Hepatocyte (in vitro differentiated cells): ENCODE data around the gene RRP7A. TPM values are rescaled to one million over a fixed set of nuclear protein-coding genes. Genes with fewer than 3 reads are reported as not detected.

Experiments
- DNase-seq: peaks from one replicate; pipeline ENCODE4 v3.0.0-alpha.2; 2016; ENCODE audit warnings: low spot score
- H2AFZ ChIP-seq: fragments of 200-600 bp; sonication (generic); 2 replicates; pipeline ENCODE4 v1.6.0; 2016; ENCODE audit warnings: antibody characterized with exemption, mild to moderate bottlenecking
- H3K27ac ChIP-seq: fragments of 200-600 bp; sonication (generic); 2 replicates; pipeline ENCODE4 v1.5.1; 2016; ENCODE audit warnings: mild to moderate bottlenecking
- H3K27me3 ChIP-seq: fragments of 200-600 bp; sonication (generic); 2 replicates; pipeline ENCODE4 v1.6.1; 2016
- H3K36me3 ChIP-seq: fragments of 200-600 bp; sonication (generic); replicated peaks from 2 replicates; pipeline ENCODE4 v1.5.1; 2016; ENCODE audit warnings: low read depth; ENCODE audit not compliant: insufficient read depth
- H3K4me1 ChIP-seq: fragments of 200-600 bp; sonication (generic); 2 replicates; pipeline ENCODE4 v1.5.1; 2016; ENCODE audit warnings: mild to moderate bottlenecking, moderate library complexity; ENCODE audit not compliant: insufficient read depth
- H3K4me2 ChIP-seq: fragments of 200-600 bp; sonication (generic); 2 replicates; pipeline ENCODE4 v1.6.0; 2016
- H3K4me3 ChIP-seq: fragments of 200-600 bp; sonication (generic); 2 replicates; pipeline ENCODE4 v1.5.1; 2016; ENCODE audit warnings: mild to moderate bottlenecking
- H3K79me2 ChIP-seq: fragments of 200-600 bp; sonication (generic); 2 replicates; pipeline ENCODE4 v1.6.0; 2017; ENCODE audit warnings: mild to moderate bottlenecking
- H3K9me2 ChIP-seq: fragments of 200-600 bp; sonication (generic); replicated peaks from 2 replicates; pipeline ENCODE4 v1.6.0; 2017; ENCODE audit warnings: mild to moderate bottlenecking; ENCODE audit not compliant: insufficient read depth
- H3K9me3 ChIP-seq: fragments of 200-600 bp; sonication (generic); 2 replicates; pipeline ENCODE4 v1.5.1; 2016; ENCODE audit warnings: low read depth, mild to moderate bottlenecking
- H4K20me1 ChIP-seq: fragments of 200-600 bp; sonication (generic); 2 replicates; pipeline ENCODE4 v1.6.0; 2016; ENCODE audit warnings: mild to moderate bottlenecking; ENCODE audit not compliant: insufficient read depth, poor library complexity, severe bottlenecking
- EZH2 ChIP-seq: fragments of 200-600 bp; sonication (generic); IDR thresholded peaks from 2 replicates; pipeline ENCODE4 v1.6.1; 2016; ENCODE audit warnings: antibody characterized with exemption, mild to moderate bottlenecking, borderline replicate concordance
- EZH2phosphoT487 ChIP-seq: fragments of 200-600 bp; sonication (generic); IDR thresholded peaks from one replicate; pipeline ENCODE4 v1.6.1; 2018; ENCODE audit warnings: antibody characterized with exemption, mild to moderate bottlenecking, low read depth, moderate library complexity; ENCODE audit not compliant: unreplicated experiment, severe bottlenecking
- WGBS: methylation state at CpG from one replicate; pipeline ENCODE4 v1.1.6; 2016; ENCODE audit warnings: low lambda C conversion rate; ENCODE audit errors: missing lambda C conversion rate; 5-methylcytosine and 5-hydroxymethylcytosine counted together
- polyA plus RNA-seq: library from polyadenylated mRNA; unstranded; fragments of >200 nt; fragmentation: Nextera tagmentation; extraction: Ambion mirVana; gene quantifications from 2 replicates; pipeline ENCODE4 v1.2.1, GENCODE V29; 2016
- small RNA-seq: library from RNA; depleted of rRNA; stranded (forward); fragments of <200 nt; gene quantifications from one replicate; pipeline ENCODE3, GENCODE V24; 2014
- total RNA-seq: library from RNA; depleted of rRNA; stranded (reverse); fragments of >200 nt; gene quantifications from 2 replicates; pipeline ENCODE4 v1.2.3, GENCODE V29; 2014
- TF ChIP-seq, protein P1 (sequence below): fragments of 200-600 bp; sonication (generic); IDR thresholded peaks from 2 replicates; pipeline ENCODE4 v1.5.1; 2016; ENCODE audit warnings: antibody characterized with exemption, mild to moderate bottlenecking; ENCODE audit not compliant: poor library complexity

The RRP7A gene
- total and polyA plus RNA-seq, 2 experiments from 2014 or later, result 27.6 to 51.6 TPM

DNA sequence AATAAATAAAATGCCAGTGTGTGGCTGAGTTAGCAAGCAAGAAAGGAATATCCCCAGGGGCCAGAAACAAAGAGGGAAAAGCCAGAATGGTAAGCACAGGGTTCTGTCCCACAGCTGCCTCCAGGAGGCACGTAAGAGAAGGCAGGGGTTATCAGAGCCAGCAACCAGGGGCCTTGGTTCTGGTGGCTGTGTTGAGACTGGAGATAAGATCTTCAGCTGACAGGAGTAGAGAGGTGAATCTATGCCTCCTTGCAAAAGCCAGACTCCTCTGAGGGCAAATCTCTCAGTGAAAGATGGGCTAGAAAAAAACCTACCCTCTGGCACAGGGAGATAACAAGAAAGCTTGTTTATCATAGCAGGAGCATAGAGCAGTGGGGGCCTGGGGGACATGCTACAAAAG, 57.6 kb downstream of the RRP7A start:
- Histone ChIP-seq H3K9me3 (no peaks in the 10 kb centered on the region), H3K36me3 (no peaks in the 10 kb centered on the region), H3K9me2 (no peaks in the 10 kb centered on the region), H3K4me2 (no peak overlapping the region), H3K27me3 (no peaks in the 10 kb centered on the region), H3K27ac (no peak overlapping the region), H4K20me1 (no peaks in the 10 kb centered on the region), H3K4me1 (peaks cover 5% of the 10 kb centered on the region), H3K4me3 (no peak overlapping the region), H2AFZ (no peak overlapping the region), H3K79me2 (no peaks in the 10 kb centered on the region)
- no peak for DNase-seq
- WGBS, result 40% methylated on average over 1 of the region's 1 CpG
- TF ChIP-seq EZH2 (no peak), EZH2phosphoT487 (no peak)
- TF ChIP-seq, protein P1, sequence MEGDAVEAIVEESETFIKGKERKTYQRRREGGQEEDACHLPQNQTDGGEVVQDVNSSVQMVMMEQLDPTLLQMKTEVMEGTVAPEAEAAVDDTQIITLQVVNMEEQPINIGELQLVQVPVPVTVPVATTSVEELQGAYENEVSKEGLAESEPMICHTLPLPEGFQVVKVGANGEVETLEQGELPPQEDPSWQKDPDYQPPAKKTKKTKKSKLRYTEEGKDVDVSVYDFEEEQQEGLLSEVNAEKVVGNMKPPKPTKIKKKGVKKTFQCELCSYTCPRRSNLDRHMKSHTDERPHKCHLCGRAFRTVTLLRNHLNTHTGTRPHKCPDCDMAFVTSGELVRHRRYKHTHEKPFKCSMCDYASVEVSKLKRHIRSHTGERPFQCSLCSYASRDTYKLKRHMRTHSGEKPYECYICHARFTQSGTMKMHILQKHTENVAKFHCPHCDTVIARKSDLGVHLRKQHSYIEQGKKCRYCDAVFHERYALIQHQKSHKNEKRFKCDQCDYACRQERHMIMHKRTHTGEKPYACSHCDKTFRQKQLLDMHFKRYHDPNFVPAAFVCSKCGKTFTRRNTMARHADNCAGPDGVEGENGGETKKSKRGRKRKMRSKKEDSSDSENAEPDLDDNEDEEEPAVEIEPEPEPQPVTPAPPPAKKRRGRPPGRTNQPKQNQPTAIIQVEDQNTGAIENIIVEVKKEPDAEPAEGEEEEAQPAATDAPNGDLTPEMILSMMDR, result no peak

DNA sequence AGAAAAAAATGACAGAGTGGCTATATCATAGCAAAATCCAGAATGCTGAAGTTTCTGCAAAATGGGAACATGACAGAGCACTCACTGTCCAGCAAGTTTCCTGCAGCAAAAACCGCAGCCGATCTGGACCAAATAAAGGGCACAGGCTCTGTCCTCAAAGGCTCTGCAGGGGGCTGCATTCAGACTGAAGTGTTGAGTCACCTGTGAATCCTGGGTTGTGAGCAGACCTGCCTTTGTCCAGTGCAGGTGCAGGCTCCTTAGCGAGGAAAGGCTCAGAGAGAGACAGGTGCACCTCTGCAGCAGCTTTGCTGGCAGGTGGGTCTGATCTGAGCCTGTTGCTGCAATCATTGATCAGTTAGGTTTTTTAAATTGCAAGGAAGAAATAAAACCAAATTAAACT, 58.1 kb downstream of the RRP7A start:
- Histone ChIP-seq H3K4me1 (peaks cover 5% of the 10 kb centered on the region), H3K79me2 (no peaks in the 10 kb centered on the region), H3K27ac (no peak overlapping the region), H3K4me3 (no peak overlapping the region), H2AFZ (no peak overlapping the region), H3K4me2 (no peak overlapping the region), H3K9me3 (no peaks in the 10 kb centered on the region), H3K9me2 (no peaks in the 10 kb centered on the region), H3K27me3 (no peaks in the 10 kb centered on the region), H4K20me1 (no peaks in the 10 kb centered on the region), H3K36me3 (no peaks in the 10 kb centered on the region)
- TF ChIP-seq EZH2phosphoT487 (no peak), EZH2 (no peak)
- TF ChIP-seq, protein P1, result no peak
- DNase-seq, result no peak
- 35% methylated on average over 3 of the region's 3 CpGs for WGBS

Small RNA genes within 50 kb of the gene (small RNA-seq; reads per million reads assigned to genes)
- gene RN7SKP80, result not detected
- not detected for gene RNU6-513P

Other genes starting within 250 kb of the RRP7A start
- gene TCF20, start 249.1 kb downstream of the RRP7A start, total RNA-seq, result 31.1 and 34.3 TPM in 2 replicates
- 5.0 and 5.9 TPM in 2 replicates for gene TCF20, start 249.1 kb downstream of the RRP7A start, polyA plus RNA-seq
- 0.16 and 0.53 TPM in 2 replicates for gene NFAM1, start 87.4 kb downstream of the RRP7A start, total RNA-seq
- 0.15 and 1.0 TPM in 2 replicates for gene NFAM1, start 87.4 kb downstream of the RRP7A start, polyA plus RNA-seq
- 1.3 and 4.1 TPM in 2 replicates for gene SERHL2, start 34.2 kb upstream of the RRP7A start, total RNA-seq
- gene SERHL2, start 34.2 kb upstream of the RRP7A start, polyA plus RNA-seq, result 2.7 and 3.3 TPM in 2 replicates
- gene POLDIP3, start 95.1 kb upstream of the RRP7A start, total RNA-seq, result 31.4 and 39.2 TPM in 2 replicates
- gene POLDIP3, start 95.1 kb upstream of the RRP7A start, polyA plus RNA-seq, result 39.4 and 40.3 TPM in 2 replicates
- gene ATP5MGL, start 120.8 kb upstream of the RRP7A start, total RNA-seq, result 0.33 TPM in 1 of 2 replicates, not detected in the other
- gene ATP5MGL, start 120.8 kb upstream of the RRP7A start, polyA plus RNA-seq, result 0.60 TPM in 1 of 2 replicates, not detected in the other
- 119 and 136 TPM in 2 replicates for gene CYB5R3, start 129.6 kb upstream of the RRP7A start, total RNA-seq
- 407 and 438 TPM in 2 replicates for gene CYB5R3, start 129.6 kb upstream of the RRP7A start, polyA plus RNA-seq
- 3.3 and 4.4 TPM in 2 replicates for gene A4GALT, start 201.1 kb upstream of the RRP7A start, total RNA-seq
- gene A4GALT, start 201.1 kb upstream of the RRP7A start, polyA plus RNA-seq, result 2.2 and 5.8 TPM in 2 replicates